RWPE2 (cell line): ENCODE results near the gene KRTAP24-1.

ENCODE experiments used
- ATAC-seq: fragments of 200-7000 bp; cut with Tn5 transposase; 3 replicates; pipeline ENCODE4 v1.9.1; 2021; ENCODE audit warnings: low read depth
- DNase-seq: peaks from one replicate; pipeline ENCODE4 v3.0.0-alpha.2; 2020; ENCODE audit warnings: low spot score
- H3K27ac ChIP-seq: fragments of 450-650 bp; 2 replicates; pipeline ENCODE4 v1.5.1; 2017; ENCODE audit warnings: mild to moderate bottlenecking; ENCODE audit not compliant: poor library complexity, severe bottlenecking
- H3K27me3 ChIP-seq: fragments of 250-450 bp; sonication (Bioruptor Pico); 2 replicates; pipeline ENCODE4 v1.5.1; 2021; ENCODE audit warnings: mild to moderate bottlenecking, moderate library complexity; ENCODE audit not compliant: insufficient read depth, poor library complexity, severe bottlenecking
- H3K36me3 ChIP-seq: fragments of 250-450 bp; sonication (Bioruptor Pico); 2 replicates; pipeline ENCODE4 v1.5.1; 2020; ENCODE audit warnings: low read depth, mild to moderate bottlenecking, moderate library complexity
- H3K4me1 ChIP-seq: fragments of 250-450 bp; sonication (Bioruptor Pico); 2 replicates; pipeline ENCODE4 v1.5.1; 2021; ENCODE audit warnings: mild to moderate bottlenecking, moderate library complexity; ENCODE audit not compliant: insufficient read depth, poor library complexity, severe bottlenecking
- H3K4me3 ChIP-seq: fragments of 250-450 bp; sonication (Bioruptor Pico); 2 replicates; pipeline ENCODE4 v1.5.1; 2021; ENCODE audit warnings: mild to moderate bottlenecking, moderate library complexity; ENCODE audit not compliant: severe bottlenecking
- H3K9me3 ChIP-seq: fragments of 250-450 bp; sonication (Bioruptor Pico); 2 replicates; pipeline ENCODE4 v1.5.1; 2021; ENCODE audit warnings: mild to moderate bottlenecking, moderate library complexity; ENCODE audit not compliant: severe bottlenecking
- CTCF ChIP-seq: fragments of 450-650 bp; IDR thresholded peaks from one replicate; pipeline ENCODE4 v1.5.1; 2017; ENCODE audit warnings: mild to moderate bottlenecking, moderate library complexity; ENCODE audit not compliant: poor library complexity, severe bottlenecking

Gene KRTAP24-1

GRCh38 chr21:30232011-30232410 lies 50.7 kb downstream of the KRTAP24-1 start:
- Histone ChIP-seq H3K9me3 (no peaks in the 10 kb centered on the region), H3K27ac (no peak overlapping the region), H3K4me1 (peaks cover 29% of the 10 kb centered on the region), H3K27me3 (no peaks in the 10 kb centered on the region), H3K4me3 (no peak overlapping the region), H3K36me3 (no peaks in the 10 kb centered on the region)
- ATAC-seq (no peak), DNase-seq (no peak)
- no peak for TF ChIP-seq CTCF
